Prostate gland (tissue), 2 donors: ENCODE measurements around the gene GPR176. TPM values are rescaled to one million over a fixed set of nuclear protein-coding genes. Genes with fewer than 3 reads are reported as not detected.

Source experiments
- DNase-seq: peaks from one replicate; pipeline ENCODE4 v3.0.0-alpha.2; 2019; ENCODE audit warnings: low spot score
- H3K27ac ChIP-seq, 2 donors: fragments of 200-600 bp; sonication (generic); 2 replicates each; pipeline ENCODE4 v1.5.1; 2017 to 2019
- H3K27me3 ChIP-seq: fragments of 200-600 bp; sonication (generic); replicated peaks from 2 replicates; pipeline ENCODE4 v1.5.1; 2019; ENCODE audit not compliant: insufficient read depth
- H3K36me3 ChIP-seq, 2 donors: fragments of 200-600 bp; sonication (generic); 1 replicate in 1 of 2; 2 replicates in 1 of 2; pipeline versions ENCODE4 v1.5.1 to v1.8.1; 2017 to 2019
- H3K4me1 ChIP-seq: fragments of 200-600 bp; sonication (generic); replicated peaks from 2 replicates; pipeline ENCODE4 v1.5.1; 2019
- H3K4me3 ChIP-seq, 2 donors: fragments of 200-600 bp; sonication (generic); 2 replicates each; pipeline ENCODE4 v1.5.1; 2017 to 2019
- H3K9me3 ChIP-seq: fragments of 200-600 bp; sonication (generic); 2 replicates; pipeline ENCODE4 v1.5.1; 2017
- CTCF ChIP-seq, 4 experiments: fragments of 200-600 bp in 2 of 4; fragments of 450-650 bp in 2 of 4; sonication (generic) in 2 of 4; IDR thresholded peaks; 1 replicate in 3 of 4; 2 replicates in 1 of 4; pipeline ENCODE4 v1.5.1; 2016 to 2019; ENCODE audit warnings: antibody characterized with exemption in 4 of 4, mild to moderate bottlenecking in 2 of 4, moderate library complexity in 2 of 4
- POLR2A ChIP-seq: fragments of 450-650 bp; IDR thresholded peaks from one replicate; pipeline ENCODE4 v1.6.1; 2016; ENCODE audit warnings: antibody characterized with exemption, mild to moderate bottlenecking
- POLR2AphosphoS5 ChIP-seq: sonication (generic); formaldehyde crosslinking; IDR thresholded peaks from one replicate; pipeline ENCODE4 v1.6.1; 2017; ENCODE audit warnings: antibody characterized with exemption
- WGBS: methylation state at CpG from one replicate; pipeline ENCODE4 v1.1.5; 2018; 5-methylcytosine and 5-hydroxymethylcytosine counted together
- intact Hi-C: fragments of 100-400 bp; cut with DNase I; formaldehyde crosslinking; loops from one replicate; pipeline ENCODE4 v1.14.2; 2022
- total RNA-seq, 2 donors: library from RNA; depleted of rRNA; stranded (reverse); fragments of >200 nt; gene quantifications; one replicate each; pipeline ENCODE4 v1.1.0, GENCODE V29; 2016

The GPR176 gene
- total RNA-seq, 2 donors from 2014 or later, result 26.2 to 28.3 TPM

GRCh38 chr15:39833515-39833981, 86.5 kb downstream of the GPR176 start:
- WGBS, result 75% methylated on average over 3 of the region's 3 CpGs
- no peaks in the 10 kb centered on the region for H3K27me3 ChIP-seq
- no peaks in the 10 kb centered on the region for H3K4me1 ChIP-seq
- no peaks in the 10 kb centered on the region for H3K36me3 ChIP-seq
- intact Hi-C loops, result no loop called here
- TF ChIP-seq POLR2AphosphoS5 (no peak), CTCF (IDR thresholded peaks at IDR 0.05) (no peak), POLR2A (no peak)
- no peak overlapping the region for H3K4me3 ChIP-seq
- DNase-seq, result no peak
- H3K27ac ChIP-seq, result no peak overlapping the region
- H3K9me3 ChIP-seq, result no peaks in the 10 kb centered on the region

GRCh38 chr15:39830166-39830565, 89.9 kb downstream of the GPR176 start:
- no peaks in the 10 kb centered on the region for H3K36me3 ChIP-seq
- DNase-seq, result no peak
- no peak for TF ChIP-seq POLR2AphosphoS5
- TF ChIP-seq POLR2A, result no peak
- TF ChIP-seq CTCF (IDR thresholded peaks at IDR 0.05), result no peak
- H3K9me3 ChIP-seq, result no peaks in the 10 kb centered on the region
- no peaks in the 10 kb centered on the region for H3K4me1 ChIP-seq
- H3K4me3 ChIP-seq, result no peak overlapping the region
- 45% methylated on average over 1 of the region's 1 CpG for WGBS
- intact Hi-C loops, result no loop called here
- H3K27ac ChIP-seq, result no peak overlapping the region
- H3K27me3 ChIP-seq, result no peaks in the 10 kb centered on the region

- TF ChIP-seq POLR2AphosphoS5, result no peak
- no peak for TF ChIP-seq POLR2A
- no peak for TF ChIP-seq CTCF (IDR thresholded peaks at IDR 0.05)
Measured at GRCh38 chr15:39828374-39828931, 91.6 kb downstream of the GPR176 start.

GRCh38 chr15:39826975-39827374, 93.1 kb downstream of the GPR176 start:
- H3K27ac ChIP-seq, result no peak overlapping the region
- no peaks in the 10 kb centered on the region for H3K36me3 ChIP-seq
- WGBS, result 98% methylated on average over 2 of the region's 2 CpGs
- H3K9me3 ChIP-seq, result no peaks in the 10 kb centered on the region
- H3K4me1 ChIP-seq, result no peaks in the 10 kb centered on the region
- no peaks in the 10 kb centered on the region for H3K27me3 ChIP-seq
- TF ChIP-seq POLR2A (no peak), CTCF (IDR thresholded peaks at IDR 0.05) (no peak), POLR2AphosphoS5 (no peak)
- H3K4me3 ChIP-seq, result no peak overlapping the region
- DNase-seq, result no peak
- intact Hi-C loops, result no loop called here

More at GRCh38 chr15:39828374-39828931, 91.6 kb downstream of the GPR176 start:
- Histone ChIP-seq H3K4me3 (no peak overlapping the region), H3K9me3 (no peaks in the 10 kb centered on the region), H3K27me3 (no peaks in the 10 kb centered on the region), H3K27ac (no peak overlapping the region), H3K36me3 (no peaks in the 10 kb centered on the region), H3K4me1 (no peaks in the 10 kb centered on the region)
- no peak for DNase-seq
- intact Hi-C loops, result no loop called here
- 33% methylated on average over 6 of the region's 6 CpGs for WGBS

- Histone ChIP-seq H3K4me3 (no peak overlapping the region), H3K36me3 (no peaks in the 10 kb centered on the region), H3K27ac (no peak overlapping the region), H3K9me3 (no peaks in the 10 kb centered on the region), H3K4me1 (no peaks in the 10 kb centered on the region), H3K27me3 (no peaks in the 10 kb centered on the region)
- DNase-seq, result no peak
- intact Hi-C loops, result no loop called here
- WGBS, result 88% methylated on average over 2 of the region's 2 CpGs
- TF ChIP-seq CTCF (IDR thresholded peaks at IDR 0.05) (no peak), POLR2AphosphoS5 (no peak)
Measured at GRCh38 chr15:39823634-39824033, 96.4 kb downstream of the GPR176 start.
